ENCODE measurements around the gene SLC25A26.

GRCh38 chr3:66177026-66177425 is 43.8 kb upstream of the SLC25A26 start:
- TF ChIP-seq EZH2 (IDR thresholded peaks at IDR 0.05; ENCODE audit: borderline replicate concordance) (no peak), CTCF (IDR thresholded peaks at IDR 0.05; ENCODE audit: poor library complexity) (no peak), EZH2phosphoT487 (IDR thresholded peaks at IDR 0.05; ENCODE audit: low read depth, severe bottlenecking, unreplicated experiment) (no peak)

Measured in hepatocyte (in vitro differentiated cells).